HG02943 (cell line): ENCODE data around the gene GABRA6.

ENCODE experiments used
- ATAC-seq: cut with Tn5 transposase; IDR thresholded peaks from one replicate; pipeline ENCODE4 v1.9.1; 2021; ENCODE audit warnings: mild to moderate bottlenecking, low read depth, moderate library complexity; ENCODE audit not compliant: unreplicated experiment

GABRA6 gene

DNA sequence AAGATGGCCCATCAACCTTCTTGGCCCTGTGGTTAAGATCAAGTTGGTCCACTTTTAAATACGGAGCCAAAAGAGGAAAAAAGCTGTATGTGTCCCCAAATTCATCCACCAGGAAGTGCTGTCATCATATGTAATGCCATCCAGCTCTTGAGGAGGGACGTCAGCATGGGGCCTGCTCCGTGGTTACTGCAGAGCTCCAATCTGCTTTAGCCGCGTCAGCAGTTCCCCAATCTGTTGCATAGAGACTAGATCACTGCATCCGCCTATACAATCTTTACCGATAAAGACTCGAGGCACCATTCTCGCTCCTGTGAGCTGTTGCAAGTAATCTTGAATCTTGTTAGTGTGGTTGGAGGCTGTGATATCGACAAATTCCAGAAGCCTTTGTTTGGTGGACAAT is 65.7 kb downstream of the GABRA6 start:
- ATAC-seq, result no peak
